Heart right ventricle (tissue), 16 donors: ENCODE data around the gene IGF1R. TPM values are rescaled to one million over a fixed set of nuclear protein-coding genes. Genes with fewer than 3 reads are reported as not detected.
A peak's percentile ranks its signal among the peaks of the same experiment; 100 is the strongest.

Source experiments
- ATAC-seq, 8 donors: fragments of 200-7000 bp; cut with Tn5 transposase; one replicate each; pipeline ENCODE4 v1.9.1; 2020; ENCODE audit warnings: mild to moderate bottlenecking in 8 of 8, moderate library complexity in 8 of 8, moderate number of reproducible peaks in 1 of 8
- DNase-seq, 2 donors: peaks; one replicate each; pipeline ENCODE4 v3.0.0-alpha.2; 2020
- H3K27ac ChIP-seq, 10 donors: fragments of 200-600 bp; sonication (generic) in 2 of 10; one replicate each; pipeline versions ENCODE4 v1.5.0 to v1.8.0; 2020 to 2022; ENCODE audit warnings: mild to moderate bottlenecking in 3 of 10
- H3K27me3 ChIP-seq, 7 donors: fragments of 200-600 bp; one replicate each; pipeline ENCODE4 v1.8.0; 2021 to 2022; ENCODE audit warnings: mild to moderate bottlenecking in 2 of 7
- H3K36me3 ChIP-seq, 9 donors: fragments of 200-600 bp; sonication (generic) in 1 of 9; one replicate each; pipeline versions ENCODE4 v1.5.0 to v1.8.0; 2020 to 2022; ENCODE audit warnings: mild to moderate bottlenecking in 2 of 9
- H3K4me1 ChIP-seq, 9 donors: fragments of 200-600 bp; sonication (generic) in 1 of 9; one replicate each; pipeline versions ENCODE4 v1.5.0 to v1.8.0; 2020 to 2022; ENCODE audit warnings: mild to moderate bottlenecking in 4 of 9
- H3K4me3 ChIP-seq, 10 donors: fragments of 200-600 bp; sonication (generic) in 2 of 10; one replicate each; pipeline versions ENCODE4 v1.5.0 to v1.8.0; 2020 to 2022; ENCODE audit warnings: mild to moderate bottlenecking in 7 of 10, moderate library complexity in 2 of 10
- H3K9me3 ChIP-seq, 11 donors: fragments of 200-600 bp in 10 of 11; sonication (generic) in 2 of 11; one replicate each; pipeline versions ENCODE4 v1.5.0 to v1.8.0; 2013 to 2022; ENCODE audit warnings: mild to moderate bottlenecking in 2 of 11, control low read depth in 1 of 11, moderate library complexity in 1 of 11
- WGBS, 2 donors: extraction: QIAGEN DNeasy Blood & Tissue Kit; methylation state at CpG; one replicate each; pipeline ENCODE4 v1.1.7; 2013; ENCODE audit warnings: inconsistent platforms in 1 of 2; 5-methylcytosine and 5-hydroxymethylcytosine counted together
- intact Hi-C, 10 donors: fragments of 100-400 bp; cut with DNase I; formaldehyde crosslinking; loops; one replicate each; pipeline versions ENCODE4 v1.11.1 to v1.14.2; 2022
- polyA plus RNA-seq, 2 donors: library from polyadenylated mRNA; stranded (reverse); fragments of 200-250 nt; gene quantifications; one replicate each; pipeline ENCODE4 v1.2.3, GENCODE V29; 2013
- total RNA-seq, 10 donors: library from RNA; stranded (reverse); fragmentation: NEBNext Ultra II Directional in 3 of 10; extraction: Animal tissue kit (Norgen Biotek cat#: 25700) in 3 of 10; gene quantifications; one replicate each; pipeline versions ENCODE4 v1.2.1 to v1.2.4, GENCODE V29; 2021 to 2023
- TF ChIP-seq, protein P1 (sequence below), 9 donors: fragments of 200-600 bp; sonication (generic) in 2 of 9; IDR thresholded peaks; one replicate each; pipeline versions ENCODE4 v1.5.0 to v1.8.0; 2021 to 2022; ENCODE audit warnings: antibody characterized with exemption in 9 of 9, mild to moderate bottlenecking in 5 of 9, moderate library complexity in 1 of 9
- donor health status: Arrhythmogenic right ventricular cardiomyopathy.
- donor health status: ischemic (EF 13 %, LVEDD 7.1; RV severe dilation, severe dysfunction).
- donor health status: healthy with polysubstance abuse.
- donor health status: DM: no; HTN: yes; CAD: no.
- donor health status: DM: no; HTN: no; CAD: no.
- donor health status: ischemic (EF 25% LVEDD 6.9; RV normal size, moderate dysfunction).
- donor health status: ischemic (EF 25% LVEDD 5.7; RV mildly dilated, moderate dysfunction).
- donor health status: healthy.
- donor health status: DM: yes; HTN: yes; CAD: no.
- donor health status: Ischemic cardiomyopathy.
- donor health status: ischemic (EF 35%, LVEDD 5.7; RV mildly dilated, moderate dysfunction).
- donor health status: nonischemic (EF 11% LVEDD 7.7; RV severe dilation, severe dysfunction).
- donor health status: DM: yes; HTN: yes; CAD: no.
- donor health status: PGD.
- donor health status: ischemic (EF 29% LVEDD 5.4; RV normal size, mild dysfunction).
- donor health status: nonischemic (EF 23%, LVEDD 6.1; RV moderate dilation, normal function).

IGF1R gene
- total and polyA plus RNA-seq, 12 donors, result 3.4 to 88.2 (median 45.9) TPM

DNA sequence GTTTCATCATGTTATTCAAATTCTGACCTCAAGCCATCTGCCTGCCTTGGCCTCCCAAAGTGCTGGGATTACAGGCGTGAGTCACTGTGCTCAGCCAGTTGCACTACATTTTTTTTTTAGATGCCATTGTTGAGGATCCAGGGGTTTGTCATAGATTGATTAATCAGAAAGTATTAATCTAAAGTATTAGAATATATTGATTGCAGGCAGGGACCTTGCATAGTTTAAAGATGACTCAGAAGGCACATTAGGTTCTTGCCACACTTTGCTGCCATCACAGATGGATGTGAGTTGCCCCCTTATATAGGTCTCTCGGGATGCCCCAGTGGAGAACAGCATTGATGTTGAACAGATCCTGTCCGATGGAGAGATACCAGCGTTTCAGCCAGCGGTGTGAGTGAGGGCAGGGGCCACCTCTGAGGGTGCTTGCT is 41.1 kb downstream of the IGF1R start:
- Histone ChIP-seq H3K4me1 (peaks cover 2 to 90% (median 65%) of the 10 kb centered on the region in 9 donors), H3K27ac (peak overlapping the region in 2 of 10 donors; percentile 34 to 47), H3K4me3 (no peak overlapping the region), H3K9me3 (no peaks in the 10 kb centered on the region), H3K36me3 (no peaks in the 10 kb centered on the region), H3K27me3 (no peaks in the 10 kb centered on the region)
- ATAC-seq (peak in 2 of 8 donors; percentile 36 to 37), DNase-seq (no peak)
- TF ChIP-seq, protein P1, sequence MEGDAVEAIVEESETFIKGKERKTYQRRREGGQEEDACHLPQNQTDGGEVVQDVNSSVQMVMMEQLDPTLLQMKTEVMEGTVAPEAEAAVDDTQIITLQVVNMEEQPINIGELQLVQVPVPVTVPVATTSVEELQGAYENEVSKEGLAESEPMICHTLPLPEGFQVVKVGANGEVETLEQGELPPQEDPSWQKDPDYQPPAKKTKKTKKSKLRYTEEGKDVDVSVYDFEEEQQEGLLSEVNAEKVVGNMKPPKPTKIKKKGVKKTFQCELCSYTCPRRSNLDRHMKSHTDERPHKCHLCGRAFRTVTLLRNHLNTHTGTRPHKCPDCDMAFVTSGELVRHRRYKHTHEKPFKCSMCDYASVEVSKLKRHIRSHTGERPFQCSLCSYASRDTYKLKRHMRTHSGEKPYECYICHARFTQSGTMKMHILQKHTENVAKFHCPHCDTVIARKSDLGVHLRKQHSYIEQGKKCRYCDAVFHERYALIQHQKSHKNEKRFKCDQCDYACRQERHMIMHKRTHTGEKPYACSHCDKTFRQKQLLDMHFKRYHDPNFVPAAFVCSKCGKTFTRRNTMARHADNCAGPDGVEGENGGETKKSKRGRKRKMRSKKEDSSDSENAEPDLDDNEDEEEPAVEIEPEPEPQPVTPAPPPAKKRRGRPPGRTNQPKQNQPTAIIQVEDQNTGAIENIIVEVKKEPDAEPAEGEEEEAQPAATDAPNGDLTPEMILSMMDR (IDR thresholded peaks at IDR 0.05), result no peak
- intact Hi-C loops, result no loop called here
- WGBS, 2 donors, result 47 to 54% methylated on average over 5 of the region's 5 CpGs

DNA sequence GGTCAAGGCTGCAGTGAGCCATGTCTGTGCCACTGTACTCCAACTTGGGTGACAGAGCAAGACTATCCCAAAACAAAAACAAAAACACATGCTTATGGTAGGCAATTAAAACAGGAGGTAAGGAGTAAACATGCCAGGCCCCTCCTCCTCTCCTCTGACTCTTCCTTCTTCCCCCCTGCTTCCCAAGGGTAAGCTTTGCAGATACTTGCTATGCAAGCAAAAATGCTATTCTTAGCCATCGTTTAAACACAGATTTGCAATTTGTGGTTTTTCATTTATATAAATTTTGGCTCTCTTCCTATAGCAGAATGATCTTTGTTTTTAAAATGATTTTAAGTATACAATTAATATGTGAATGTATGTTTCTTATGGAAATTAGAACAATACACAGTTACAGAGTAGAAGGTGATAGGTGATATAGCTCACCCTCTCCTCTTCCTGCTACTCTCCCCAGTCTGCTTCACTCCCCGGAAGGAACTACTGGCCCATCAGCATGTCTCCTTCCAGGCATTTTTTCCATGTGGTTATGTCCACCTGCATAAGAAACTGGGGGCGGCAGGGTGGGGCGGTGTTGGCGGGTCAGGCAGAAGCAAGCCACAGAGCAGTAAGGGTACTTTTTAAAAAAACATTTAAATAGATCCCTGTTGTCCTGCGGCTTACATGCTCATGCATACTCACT is 42.1 kb downstream of the IGF1R start:
- Histone ChIP-seq H3K27me3 (no peaks in the 10 kb centered on the region), H3K36me3 (no peaks in the 10 kb centered on the region), H3K4me1 (peaks cover under 1 to 90% (median 65%) of the 10 kb centered on the region in 9 donors), H3K4me3 (no peak overlapping the region), H3K9me3 (no peaks in the 10 kb centered on the region), H3K27ac (no peak overlapping the region)
- intact Hi-C loops, result no loop called here
- no peak for DNase-seq
- TF ChIP-seq, protein P1 (IDR thresholded peaks at IDR 0.05), result no peak
- ATAC-seq, result no peak
- WGBS, 2 donors, result 72 to 73% methylated on average over 6 of the region's 6 CpGs

DNA sequence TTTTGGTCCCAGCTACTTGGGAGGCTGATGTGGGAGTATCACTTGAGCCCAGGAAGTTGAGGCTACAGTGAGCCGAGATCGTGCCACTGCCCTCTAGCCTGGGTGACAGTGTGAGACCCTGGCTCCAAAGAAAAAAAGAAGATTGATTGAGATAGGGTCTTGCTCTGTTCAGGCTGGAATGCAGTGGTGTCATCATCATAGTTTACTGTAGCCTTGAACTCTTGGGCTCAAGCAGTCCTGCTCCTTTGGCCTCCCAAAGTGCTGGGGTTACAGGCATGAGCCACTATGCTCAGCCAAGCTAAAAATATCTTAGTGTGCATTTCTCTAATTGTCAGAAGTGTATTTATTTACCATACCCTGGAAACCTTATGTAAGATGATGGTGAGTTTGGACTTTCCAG is 43.9 kb downstream of the IGF1R start:
- peaks cover 9 to 96% (median 81%) of the 10 kb centered on the region in 9 donors for H3K4me1 ChIP-seq
- DNase-seq (no peak), ATAC-seq (no peak)
- no peak overlapping the region for H3K27ac ChIP-seq
- intact Hi-C loops, result no loop called here
- H3K9me3 ChIP-seq, result no peaks in the 10 kb centered on the region
- TF ChIP-seq, protein P1 (IDR thresholded peaks at IDR 0.05), result no peak
- no peak overlapping the region for H3K4me3 ChIP-seq
- WGBS, 2 donors, result 85 to 88% methylated on average over 2 of the region's 2 CpGs
- no peaks in the 10 kb centered on the region for H3K36me3 ChIP-seq
- H3K27me3 ChIP-seq, result no peaks in the 10 kb centered on the region

DNA sequence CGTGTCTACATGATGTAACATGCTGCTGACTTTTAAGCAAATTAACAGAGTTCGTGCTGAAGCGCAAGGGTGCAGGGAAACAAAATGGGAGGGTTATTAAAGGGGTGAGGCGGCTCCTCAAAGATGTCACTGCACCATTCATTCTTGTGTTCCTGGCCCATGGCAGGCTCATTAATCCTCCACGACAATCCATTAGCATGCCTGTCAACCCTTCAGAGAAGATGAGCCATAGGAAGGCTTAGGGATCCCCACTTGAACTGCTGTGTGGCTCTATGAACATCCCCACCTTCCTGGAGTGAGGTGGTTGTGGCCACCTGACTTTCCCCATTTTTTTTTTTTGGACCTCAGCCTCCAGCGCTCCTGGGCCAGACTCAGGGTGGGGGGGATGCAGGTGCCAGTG is 45.8 kb downstream of the IGF1R start:
- Histone ChIP-seq H3K4me1 (peaks cover 11 to 97% (median 77%) of the 10 kb centered on the region in 9 donors), H3K36me3 (no peaks in the 10 kb centered on the region)
- no peak for ATAC-seq

More for the DNA sequence above, 45.8 kb downstream of the IGF1R start:
- TF ChIP-seq, protein P1 (IDR thresholded peaks at IDR 0.05), result no peak
- intact Hi-C loops, result no loop called here
- Histone ChIP-seq H3K27me3 (no peaks in the 10 kb centered on the region), H3K27ac (no peak overlapping the region), H3K9me3 (no peaks in the 10 kb centered on the region), H3K4me3 (no peak overlapping the region)
- WGBS, 2 donors, result 82 to 86% methylated on average over 6 of the region's 6 CpGs
- DNase-seq, result no peak
